ENCODE results near the gene CCDC148.

DNA sequence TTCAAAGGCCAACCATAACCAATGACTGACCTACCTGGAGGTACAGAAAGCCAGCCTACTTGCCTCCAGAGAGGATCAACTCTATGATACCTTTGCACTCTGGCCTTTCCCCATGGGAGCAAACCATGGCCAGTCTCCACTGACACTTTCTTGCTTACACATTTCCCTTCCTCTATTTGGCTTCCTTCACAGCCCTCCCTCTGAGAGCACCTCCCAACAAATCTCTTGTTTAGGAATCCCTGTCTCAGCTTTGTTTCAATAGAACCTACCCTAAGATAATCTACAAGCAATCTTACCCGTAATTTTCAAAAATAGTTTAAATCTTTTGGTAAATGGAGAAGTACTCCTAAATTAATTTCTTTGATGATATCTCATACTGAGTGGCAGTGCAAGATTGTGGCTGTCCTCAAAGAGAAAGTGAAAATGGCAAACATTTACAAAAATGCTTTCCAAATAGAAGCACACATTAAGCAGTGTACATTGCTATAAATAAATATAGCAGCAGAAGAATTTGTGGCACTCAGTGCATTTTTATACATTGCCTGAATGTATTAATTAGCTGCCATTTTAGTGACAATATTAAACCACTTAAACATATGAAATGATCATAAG lies 140.6 kb downstream of the CCDC148 start:
- TF ChIP-seq CTCF (conservative IDR thresholded peaks at IDR 0.05; ENCODE audit: low read depth, low read length) (no peak), EZH2phosphoT487 (IDR thresholded peaks at IDR 0.05; ENCODE audit: borderline replicate concordance, low read length) (no peak), EZH2 (IDR thresholded peaks at IDR 0.05; ENCODE audit: low read length, unreplicated experiment) (no peak)

Measured in PC-3 (cell line).